GM23248 (cell line): ENCODE data around the gene ZDHHC13.

Source experiments
- EZH2 ChIP-seq: fragments of 200-600 bp; sonication (generic); IDR thresholded peaks from 2 replicates; pipeline ENCODE4 v1.6.1; 2018; ENCODE audit warnings: antibody characterized with exemption, mild to moderate bottlenecking; ENCODE audit not compliant: insufficient read depth, poor library complexity, severe bottlenecking
- EZH2phosphoT487 ChIP-seq: fragments of 200-600 bp; sonication (generic); IDR thresholded peaks from 2 replicates; pipeline ENCODE4 v1.6.1; 2018; ENCODE audit warnings: antibody characterized with exemption, moderate library complexity, mild to moderate bottlenecking, low read depth; ENCODE audit not compliant: insufficient read depth

DNA sequence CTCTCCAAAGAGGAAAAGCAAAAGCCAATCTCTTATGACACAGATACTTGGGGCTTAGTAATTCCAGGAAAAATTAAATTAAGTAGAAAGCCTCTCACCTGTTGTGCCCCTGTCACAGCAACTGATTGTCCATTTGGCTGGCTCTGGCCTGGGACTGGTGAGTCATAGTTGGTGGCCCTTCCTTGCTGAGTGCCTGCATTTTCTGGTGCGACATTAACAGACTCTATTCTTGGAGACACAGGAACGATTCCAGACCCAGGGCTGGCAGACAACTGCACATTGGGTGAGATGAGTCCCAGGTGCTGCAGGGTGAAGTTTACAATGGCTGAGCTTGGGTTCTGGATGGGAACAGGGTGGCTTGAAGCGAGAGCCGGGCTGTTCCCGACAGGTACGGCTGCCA is 108.2 kb downstream of the ZDHHC13 start:
- no peak for TF ChIP-seq EZH2phosphoT487
- TF ChIP-seq EZH2: no peak
